ENCODE measurements around the gene KDM7A. TPM values are rescaled to one million over a fixed set of nuclear protein-coding genes. Genes with fewer than 3 reads are reported as not detected.

KDM7A gene, protein sequence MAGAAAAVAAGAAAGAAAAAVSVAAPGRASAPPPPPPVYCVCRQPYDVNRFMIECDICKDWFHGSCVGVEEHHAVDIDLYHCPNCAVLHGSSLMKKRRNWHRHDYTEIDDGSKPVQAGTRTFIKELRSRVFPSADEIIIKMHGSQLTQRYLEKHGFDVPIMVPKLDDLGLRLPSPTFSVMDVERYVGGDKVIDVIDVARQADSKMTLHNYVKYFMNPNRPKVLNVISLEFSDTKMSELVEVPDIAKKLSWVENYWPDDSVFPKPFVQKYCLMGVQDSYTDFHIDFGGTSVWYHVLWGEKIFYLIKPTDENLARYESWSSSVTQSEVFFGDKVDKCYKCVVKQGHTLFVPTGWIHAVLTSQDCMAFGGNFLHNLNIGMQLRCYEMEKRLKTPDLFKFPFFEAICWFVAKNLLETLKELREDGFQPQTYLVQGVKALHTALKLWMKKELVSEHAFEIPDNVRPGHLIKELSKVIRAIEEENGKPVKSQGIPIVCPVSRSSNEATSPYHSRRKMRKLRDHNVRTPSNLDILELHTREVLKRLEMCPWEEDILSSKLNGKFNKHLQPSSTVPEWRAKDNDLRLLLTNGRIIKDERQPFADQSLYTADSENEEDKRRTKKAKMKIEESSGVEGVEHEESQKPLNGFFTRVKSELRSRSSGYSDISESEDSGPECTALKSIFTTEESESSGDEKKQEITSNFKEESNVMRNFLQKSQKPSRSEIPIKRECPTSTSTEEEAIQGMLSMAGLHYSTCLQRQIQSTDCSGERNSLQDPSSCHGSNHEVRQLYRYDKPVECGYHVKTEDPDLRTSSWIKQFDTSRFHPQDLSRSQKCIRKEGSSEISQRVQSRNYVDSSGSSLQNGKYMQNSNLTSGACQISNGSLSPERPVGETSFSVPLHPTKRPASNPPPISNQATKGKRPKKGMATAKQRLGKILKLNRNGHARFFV
- polyA plus RNA-seq (2011; rRNA removed) (3.7 and 3.8 TPM in 2 replicates), polyA minus RNA-seq (2011; rRNA and poly(A)+ RNA removed) (5.0 and 7.9 TPM in 2 replicates)

DNA sequence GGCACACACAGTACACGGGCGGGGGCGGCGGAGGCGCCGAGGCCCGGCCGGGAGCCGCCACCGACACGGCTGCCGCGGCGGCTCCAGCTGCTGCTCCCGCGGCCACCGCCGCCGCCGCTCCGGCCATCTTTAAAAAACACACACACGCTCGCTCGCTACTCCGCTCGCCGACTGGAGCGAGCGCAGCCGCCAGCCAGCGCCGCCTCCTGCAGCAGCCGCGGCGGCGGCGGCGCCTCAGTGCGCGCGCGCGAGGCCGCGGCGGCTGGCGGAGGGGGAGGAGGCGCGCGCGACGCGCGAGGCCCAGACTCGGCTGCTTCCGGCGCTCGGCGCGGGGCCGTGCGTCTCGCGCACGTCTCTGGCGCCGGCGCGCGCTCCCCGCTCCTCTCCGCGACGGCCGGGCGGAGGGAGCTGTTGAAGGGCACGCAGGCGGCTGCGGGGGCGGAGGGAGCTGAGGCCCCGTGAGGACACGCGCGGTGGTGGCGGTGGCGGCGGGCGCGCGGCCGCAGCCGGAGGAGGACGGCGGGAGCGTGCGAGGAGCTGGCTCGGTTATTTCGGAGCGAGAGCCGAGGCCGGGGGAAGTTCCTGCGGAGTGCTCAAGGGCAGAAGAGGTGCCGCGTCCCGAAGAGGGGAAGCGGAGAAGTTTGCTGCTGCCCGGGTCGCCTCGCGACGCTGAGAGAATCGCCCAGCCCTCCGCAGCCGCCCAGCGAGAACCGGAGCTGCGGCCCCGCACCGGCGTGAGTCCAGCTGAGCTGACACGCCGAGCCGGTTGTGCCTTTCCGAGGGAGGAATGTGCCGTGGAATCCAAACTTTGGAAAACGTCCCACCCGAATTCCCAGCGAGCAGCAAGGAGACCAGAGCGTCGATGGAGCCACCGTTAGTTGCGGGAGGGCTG lies at the start of gene KDM7A:
KDM7A (minus strand) TSS at position 173 of the 892 bp plus-strand sequence; CDS start at position 127, 46 bp downstream.
- POLR2A ChIA-PET: interaction anchor here (0.5 to 1.2 kb wide), 5 partner anchors 17 to 139 kb away, joined by 3 to 6 read pairs (median 4); no protein-coding TSS in a partner anchor
- Histone ChIP-seq H3K27me3 (ENCODE audit: control insufficient read depth, insufficient read depth, low read length) (peaks cover 10% of the 10 kb centered on the region), H3K27ac (ENCODE audit: low read depth, low read length) (peak within 1 kb of the TSS; percentile 92), H3K4me3 (ENCODE audit: low read depth, low read length) (peak within 1 kb of the TSS; percentile 84), H3K9me3 (ENCODE audit: control insufficient read depth, insufficient read depth, low read length) (no peaks in the 10 kb centered on the region; the same call in 1 of the 2 replicates)
- CTCF ChIA-PET: interaction anchor here (1.0 to 1.7 kb wide), 5 partner anchors 9 to 149 kb away, joined by 3 to 16 read pairs (median 4); no protein-coding TSS in a partner anchor
- peak; percentile 78 for DNase-seq (ENCODE audit: low read depth, low spot score)
- no peak for TF ChIP-seq CTCF (IDR thresholded peaks at IDR 0.05; ENCODE audit: low read depth, low read length)

DNA sequence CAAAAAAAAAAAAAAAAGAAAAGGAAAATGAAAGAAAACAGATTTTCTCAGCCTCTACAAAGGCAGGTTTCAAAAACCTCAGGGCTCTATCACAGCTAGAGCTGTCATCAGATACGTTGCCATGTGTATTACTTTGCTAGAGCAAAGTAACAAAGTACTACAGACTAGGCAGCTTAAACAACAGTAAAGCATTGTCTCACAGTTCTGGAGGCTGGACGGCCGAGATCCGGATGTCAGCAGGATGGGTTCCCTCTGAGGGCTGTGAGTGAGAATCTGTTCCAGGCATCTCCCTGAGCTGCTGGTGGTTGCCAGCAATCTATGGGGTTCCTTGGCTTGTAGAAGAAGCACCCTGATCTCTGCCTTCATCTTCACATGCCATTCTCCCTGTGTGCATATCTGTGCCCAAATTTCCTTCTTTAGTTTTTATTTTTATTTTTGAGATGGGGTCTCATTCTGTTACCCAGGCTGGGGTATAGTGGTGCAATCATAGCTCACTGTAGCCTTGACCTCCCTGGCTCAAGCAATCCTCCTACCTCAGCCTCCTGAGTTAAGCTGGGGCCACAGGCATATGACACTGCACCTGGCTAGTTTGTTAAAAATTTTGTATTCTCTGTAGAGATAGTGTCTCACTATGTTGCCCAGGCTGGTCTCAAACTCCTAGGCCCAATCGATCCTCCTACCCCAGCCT lies 48.9 kb upstream of the KDM7A start:
- ChIA-PET CTCF (no interaction called here), POLR2A (interaction anchor here (0.5 kb wide), 1 partner anchor 24 kb away, joined by 9 read pairs; no protein-coding TSS in a partner anchor)
- Histone ChIP-seq H3K4me3 (ENCODE audit: low read depth, low read length) (no peak overlapping the region), H3K27ac (ENCODE audit: low read depth, low read length) (no peak overlapping the region), H3K9me3 (ENCODE audit: control insufficient read depth, insufficient read depth, low read length) (no peaks in the 10 kb centered on the region; the same call in 1 of the 2 replicates), H3K27me3 (ENCODE audit: control insufficient read depth, insufficient read depth, low read length) (peaks cover 48% of the 10 kb centered on the region)
- DNase-seq (ENCODE audit: low read depth, low spot score): no peak
- TF ChIP-seq CTCF (IDR thresholded peaks at IDR 0.05; ENCODE audit: low read depth, low read length): no peak

DNA sequence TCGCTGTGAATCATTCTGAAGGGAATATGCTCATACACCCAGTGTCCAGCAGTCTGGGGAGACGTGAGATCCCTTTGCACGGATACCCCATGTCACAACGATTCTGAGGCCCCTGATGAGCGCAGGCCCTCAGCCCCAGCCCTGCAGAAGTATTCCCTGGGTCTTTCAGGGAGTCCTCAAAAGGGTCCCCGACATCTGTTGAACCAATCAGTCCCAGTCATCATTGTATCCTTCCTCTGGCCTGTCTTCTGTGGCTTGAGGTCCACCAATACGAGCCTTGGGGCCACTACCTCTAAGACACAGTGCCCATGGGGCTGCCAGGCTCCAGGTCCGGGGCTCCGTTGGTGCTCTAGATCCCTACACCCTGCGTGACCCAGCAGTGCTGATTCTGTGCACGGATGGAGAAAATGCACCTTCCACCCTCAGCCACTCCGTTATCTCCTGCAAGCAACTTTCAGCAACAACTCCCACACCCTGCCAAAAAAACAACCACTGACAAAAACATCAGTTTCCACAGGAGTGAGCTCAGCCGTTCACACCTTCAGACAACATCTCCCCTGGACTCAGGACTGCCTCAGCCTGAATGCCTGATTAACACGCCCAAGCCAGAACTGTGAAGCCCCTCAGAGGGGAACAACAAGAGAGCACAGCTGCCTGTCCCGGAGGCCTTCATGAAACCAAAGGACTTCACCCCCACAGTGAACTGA lies 46.9 kb upstream of the KDM7A start:
- POLR2A ChIA-PET: no interaction called here
- TF ChIP-seq CTCF (IDR thresholded peaks at IDR 0.05; ENCODE audit: low read depth, low read length): no peak
- DNase-seq (ENCODE audit: low read depth, low spot score): no peak
- no peak overlapping the region for H3K4me3 ChIP-seq (ENCODE audit: low read depth, low read length)
- CTCF ChIA-PET: no interaction called here
- peaks cover 37% of the 10 kb centered on the region for H3K27me3 ChIP-seq (ENCODE audit: control insufficient read depth, insufficient read depth, low read length)
- H3K9me3 ChIP-seq (ENCODE audit: control insufficient read depth, insufficient read depth, low read length): no peaks in the 10 kb centered on the region
- H3K27ac ChIP-seq (ENCODE audit: low read depth, low read length): no peak overlapping the region

- TF ChIP-seq CTCF (IDR thresholded peaks at IDR 0.05; ENCODE audit: low read depth, low read length): no peak
- ChIA-PET CTCF (no interaction called here), POLR2A (no interaction called here)
- Histone ChIP-seq H3K9me3 (ENCODE audit: control insufficient read depth, insufficient read depth, low read length) (no peaks in the 10 kb centered on the region), H3K27ac (ENCODE audit: low read depth, low read length) (no peak overlapping the region), H3K4me3 (ENCODE audit: low read depth, low read length) (no peak overlapping the region), H3K27me3 (ENCODE audit: control insufficient read depth, insufficient read depth, low read length) (peaks cover 35% of the 10 kb centered on the region)
- DNase-seq (ENCODE audit: low read depth, low spot score): no peak
Measured at GRCh38 chr7:140222814-140223213, 46.0 kb upstream of the KDM7A start.
